K562 (cell line): ENCODE data around the gene COMMD4. TPM values are rescaled to one million over a fixed set of nuclear protein-coding genes. Genes with fewer than 3 reads are reported as not detected.

Experiments used
- ARHGAP35 ChIP-seq: fragments of 450-650 bp; IDR thresholded peaks from 2 replicates; pipeline ENCODE4 v1.6.1; 2018; ENCODE audit not compliant: partially characterized antibody
- ATF3 ChIP-seq, 2 experiments: fragments of 450-650 bp in 1 of 2; sonication (generic) in 1 of 2; formaldehyde crosslinking in 1 of 2; IDR thresholded peaks in 1 of 2; conservative IDR thresholded peaks in 1 of 2; 2 replicates each; pipeline versions ENCODE4 v1.6.1 to v1.8.1; 2016 to 2023; ENCODE audit warnings: mild to moderate bottlenecking in 2 of 2, moderate library complexity in 2 of 2, inconsistent platforms in 1 of 2, missing genetic modification reagents in 1 of 2
- CREB5 ChIP-seq: fragments of 250-450 bp; sonication (Bioruptor Pico); IDR thresholded peaks from 2 replicates; pipeline ENCODE4 v1.5.0; 2020; ENCODE audit warnings: mild to moderate bottlenecking
- HDAC2 ChIP-seq: fragments of 450-650 bp; IDR thresholded peaks from 2 replicates; pipeline ENCODE4 v1.6.1; 2016; ENCODE audit warnings: mild to moderate bottlenecking
- KLF13 ChIP-seq: fragments of 450-650 bp; IDR thresholded peaks from 2 replicates; pipeline ENCODE4 v1.6.1; 2016; ENCODE audit warnings: missing genetic modification characterization, low read depth, mild to moderate bottlenecking, missing compliant biosample characterization, moderate library complexity, borderline replicate concordance
- MCM7 ChIP-seq, 2 experiments: fragments of 450-650 bp; IDR thresholded peaks; 2 replicates each; pipeline ENCODE4 v1.6.1; 2016 to 2018
- NFRKB ChIP-seq: fragments of 450-650 bp; IDR thresholded peaks from 2 replicates; pipeline ENCODE4 v1.6.1; 2016; ENCODE audit warnings: low read depth
- NONO ChIP-seq, 2 experiments: fragments of 200-400 bp in 1 of 2; fragments of 450-650 bp in 1 of 2; formaldehyde crosslinking in 1 of 2; IDR thresholded peaks; 2 replicates each; pipeline ENCODE4 v1.6.1; 2017; ENCODE audit warnings: low read depth in 2 of 2, mild to moderate bottlenecking in 2 of 2, moderate library complexity in 2 of 2, low read length in 1 of 2
- POLR2A ChIP-seq: fragments of 450-650 bp; conservative IDR thresholded peaks from 2 replicates; pipeline ENCODE4 v1.6.1; 2016
- PTRF ChIP-seq: fragments of 450-650 bp; IDR thresholded peaks from 2 replicates; pipeline ENCODE4 v1.6.1; 2016; ENCODE audit warnings: mild to moderate bottlenecking, missing genetic modification characterization, missing compliant biosample characterization
- RBM14 ChIP-seq: fragments of 200-400 bp; formaldehyde crosslinking; IDR thresholded peaks from 2 replicates; pipeline ENCODE4 v1.6.1; 2018; ENCODE audit warnings: low read depth, mild to moderate bottlenecking, low read length, moderate library complexity, borderline replicate concordance; ENCODE audit not compliant: insufficient read depth
- RBM25 ChIP-seq: fragments of 200-400 bp; formaldehyde crosslinking; IDR thresholded peaks from 2 replicates; pipeline ENCODE4 v1.6.1; 2018; ENCODE audit warnings: low read length, low read depth, moderate library complexity; ENCODE audit not compliant: severe bottlenecking
- SIN3A ChIP-seq, 2 experiments: fragments of 150-350 bp in 1 of 2; IDR thresholded peaks; 2 replicates each; pipeline ENCODE4 v1.6.1; 2011 to 2016; ENCODE audit warnings: borderline replicate concordance in 2 of 2, low read depth in 2 of 2, low read length in 2 of 2, mild to moderate bottlenecking in 2 of 2, moderate library complexity in 2 of 2; ENCODE audit not compliant: control insufficient read depth in 1 of 2
- TAF7 ChIP-seq: fragments of 450-650 bp; IDR thresholded peaks from 2 replicates; pipeline ENCODE4 v1.6.1; 2016; ENCODE audit warnings: missing genetic modification characterization, missing compliant biosample characterization
- TSC22D4 ChIP-seq: fragments of 450-650 bp; IDR thresholded peaks from 2 replicates; pipeline ENCODE4 v1.6.1; 2016; ENCODE audit warnings: missing genetic modification characterization, missing biosample characterization, control low read depth
- ZNF121 ChIP-seq: sonication (generic); formaldehyde crosslinking; conservative IDR thresholded peaks from 2 replicates; pipeline ENCODE4 v1.8.0; 2022; ENCODE audit warnings: missing genetic modification reagents
- ZNF134 ChIP-seq: fragments of 250-450 bp; sonication (Bioruptor Pico); conservative IDR thresholded peaks from 2 replicates; pipeline ENCODE4 v1.4.0; 2020
- ZNF174 ChIP-seq: fragments of 250-450 bp; sonication (Bioruptor Pico); IDR thresholded peaks from 2 replicates; pipeline ENCODE4 v1.4.0; 2020; ENCODE audit warnings: mild to moderate bottlenecking
- ZNF224 ChIP-seq: sonication (generic); formaldehyde crosslinking; IDR thresholded peaks from 2 replicates; pipeline ENCODE4 v1.8.0; 2022; ENCODE audit warnings: mild to moderate bottlenecking, missing genetic modification reagents
- ZNF41 ChIP-seq: fragments of 250-450 bp; sonication (Bioruptor Pico); conservative IDR thresholded peaks from 2 replicates; pipeline ENCODE4 v1.4.0; 2020; ENCODE audit warnings: mild to moderate bottlenecking
- ZNF639 ChIP-seq, 2 experiments: fragments of 200-800 bp in 1 of 2; sonication (Bioruptor generic) in 1 of 2; sonication (generic) in 1 of 2; formaldehyde crosslinking in 1 of 2; IDR thresholded peaks in 1 of 2; conservative IDR thresholded peaks in 1 of 2; 2 replicates each; pipeline versions ENCODE4 v1.5.0 to v1.6.1; 2016 to 2020; ENCODE audit warnings: missing compliant biosample characterization in 1 of 2, missing genetic modification characterization in 1 of 2, missing genetic modification reagents in 1 of 2
- ZNF655 ChIP-seq: fragments of 250-450 bp; sonication (Bioruptor Pico); IDR thresholded peaks from 2 replicates; pipeline ENCODE4 v1.5.0; 2021
- polyA plus RNA-seq, 8 experiments: library from polyadenylated mRNA; depleted of rRNA in 4 of 8; stranded (reverse) in 5 of 8; unstranded in 3 of 8; fragments of >200 nt; fragmentation: Nextera tagmentation in 2 of 8; fragmentation: Illumina TruSeq in 1 of 8; extraction: Ambion mirVana in 2 of 8; extraction: Trizol in 1 of 8; gene quantifications; 2 replicates each; pipeline versions ENCODE4 v1.2.1 to v1.2.3, GENCODE V29; 2011 to 2014; ENCODE audit warnings: inconsistent platforms in 1 of 8, missing spikeins in 1 of 8
- total RNA-seq, 7 experiments: library from RNA; depleted of rRNA in 6 of 7; stranded (reverse); fragments of >200 nt in 6 of 7; fragmentation: Illumina TruSeq in 2 of 7; extraction: Trizol in 2 of 7; gene quantifications; 2 replicates each; pipeline versions ENCODE4 v1.2.1 to v1.2.3, GENCODE V29; 2011 to 2021; ENCODE audit warnings: low replicate concordance in 1 of 7

COMMD4 gene
- total and polyA plus RNA-seq, 9 of the 15 experiments (the other 6 are each of a cell fraction or from before 2014, with no cell fraction given), result 20.4 to 140 (median 63.9) TPM

- peak; percentile 50; the same call in 1 of the 2 replicates for TF ChIP-seq KLF13 (tag)
- TF ChIP-seq SIN3A (IDR thresholded peaks at IDR 0.05; ENCODE audit: borderline replicate concordance in 2 of 2, control insufficient read depth in 1 of 2, low read depth in 2 of 2, low read length in 2 of 2), result peak; percentile 67 to 91; a peak in 3 of 4 replicates
- TF ChIP-seq RBM14, result 0 out of 2 replicates have a peak, but pooled peaks have one; percentile 62
- TF ChIP-seq POLR2A, result peak; percentile 98
- peak; percentile 41; the same call in 1 of the 2 replicates for TF ChIP-seq HDAC2
- TF ChIP-seq PTRF (tag), result no peak
- no peak for TF ChIP-seq ARHGAP35
- TF ChIP-seq RBM25, result no peak
- no peak for TF ChIP-seq ATF3 (IDR thresholded peaks at IDR 0.05)
- no peak for TF ChIP-seq ATF3 (CRISPR knock-in tag; conservative IDR thresholded peaks at IDR 0.05)
- no peak for TF ChIP-seq MCM7 (IDR thresholded peaks at IDR 0.05)
- no peak for TF ChIP-seq ZNF121
- no peak for TF ChIP-seq TSC22D4 (tag)
- peak; percentile 94 for TF ChIP-seq NFRKB
- no peak for TF ChIP-seq ZNF174
- peak in 1 of 2 experiments; percentile 92; a peak in 2 of 4 replicates for TF ChIP-seq ZNF639 (CRISPR knock-in tag; conservative IDR thresholded peaks at IDR 0.05 in 1 of 2, IDR thresholded peaks at IDR 0.05 in 1 of 2)
- no peak for TF ChIP-seq ZNF134 (CRISPR knock-in tag)
- no peak for TF ChIP-seq ZNF655
- no peak for TF ChIP-seq CREB5
- no peak for TF ChIP-seq ZNF224 (CRISPR knock-in tag)
- TF ChIP-seq TAF7 (tag), result peak; percentile 88
- TF ChIP-seq ZNF41 (CRISPR knock-in tag), result 0 out of 2 replicates have a peak, but pooled peaks have one; percentile 44
- peak; percentile 74 to 95; a peak in 3 of 4 replicates for TF ChIP-seq NONO (IDR thresholded peaks at IDR 0.05; ENCODE audit: low read depth in 2 of 2, low read length in 1 of 2)
These were observed 32.2 kb downstream of the COMMD4 start, which contains the start of gene MAN2C1 (continued) for GRCh38 chr15:75367913-75368688.
